Measurements from ENCODE around the gene SPEN. TPM values are rescaled to one million over a fixed set of nuclear protein-coding genes. Genes with fewer than 3 reads are reported as not detected.
"Not testable (repeated sequence)": the region's sequence is repeated elsewhere in the genome, so short reads cannot be mapped to it uniquely, and the experiment has no call there.

Gene SPEN
- total RNA-seq, 5 donors from 2014 or later (not counting 1 experiment from before 2014, with no cell fraction given), result 69.9 to 81.1 (median 72.1) TPM

GRCh38 chr1:15896841-15897610, 49.5 kb downstream of the SPEN start:
- not testable (repeated sequence) for H3K27ac Mint-ChIP-seq; H3K4me3 ChIP-seq (ENCODE audit: control insufficient read depth in 1 of 2, extremely low read depth in 1 of 2, low read length in 1 of 2); H3K27me3 ChIP-seq (replicated peaks in 1 of 2; ENCODE audit: control insufficient read depth in 2 of 2, extremely low read depth in 1 of 2, insufficient read depth in 2 of 2, low read length in 1 of 2); H3K36me3 ChIP-seq (ENCODE audit: control insufficient read depth in 2 of 2, extremely low read depth in 1 of 2, insufficient read depth in 1 of 2, low read length in 1 of 2); ATAC-seq (replicated peaks in 1 of 4); H3K9me3 ChIP-seq; DNase-seq; H3K27ac ChIP-seq (ENCODE audit: low read length); H3K4me3 Mint-ChIP-seq; H3K27me3 Mint-ChIP-seq; H3K4me1 ChIP-seq (ENCODE audit: control insufficient read depth in 1 of 2, extremely low read depth in 1 of 2, insufficient read depth in 2 of 2, low read length in 2 of 2); H3K9me3 Mint-ChIP-seq
- ChIA-PET CTCF (interaction anchor here in 1 of 2 donors (0.6 to 0.8 kb wide), 4 partner anchors 10 to 261 kb away, joined by 3 to 6 read pairs (median 4); no protein-coding TSS in a partner anchor), POLR2A (interaction anchor here in 1 of 2 donors (0.5 to 0.7 kb wide), 3 partner anchors 43 to 468 kb away, joined by 3 to 4 read pairs (median 3); no protein-coding TSS in a partner anchor)
- 100% methylated on average over 7 of the region's 20 CpGs for WGBS (ENCODE audit: insufficient coverage)
- Mint-ChIP-seq H3K4me1 (peaks cover 47 to 51% (median 49%) of the 10 kb centered on the region in 3 donors), H3K36me3 (peaks cover 25% of the 10 kb centered on the region)

- no peak overlapping the region for H3K27ac ChIP-seq (ENCODE audit: low read length)
- POLR2A ChIA-PET, result no interaction called here
These were observed 51.8 kb downstream of the SPEN start for GRCh38 chr1:15899266-15899665.

DNA sequence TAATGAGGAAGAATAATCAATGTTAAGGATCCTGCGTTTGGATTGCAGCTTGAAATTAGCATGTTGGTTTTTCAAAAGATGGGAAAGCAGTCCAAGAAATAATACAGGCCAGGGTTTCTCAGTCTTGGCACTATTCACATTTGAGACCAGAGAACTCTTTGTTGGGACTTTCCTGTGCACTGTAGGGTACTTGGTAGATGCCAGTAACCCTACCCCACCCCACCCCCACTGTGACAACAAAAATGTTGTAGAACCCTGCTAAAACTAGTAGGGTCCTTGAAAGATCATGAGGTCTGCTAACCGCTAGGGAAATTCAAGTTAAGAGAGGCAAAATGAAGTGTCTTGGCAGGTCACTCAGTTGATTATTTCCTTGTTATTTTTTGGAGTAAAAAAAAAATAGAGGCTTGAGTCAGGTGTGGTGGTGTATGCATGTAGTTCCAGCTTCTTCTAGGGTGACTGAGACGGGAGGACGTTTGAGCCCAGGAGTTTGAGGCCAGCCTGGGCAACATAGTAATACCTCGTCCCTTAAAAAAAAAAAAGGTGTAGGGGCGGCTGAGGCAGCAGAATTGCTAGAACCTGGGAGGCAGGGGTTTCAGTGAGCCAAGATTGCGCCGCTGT, 53.3 kb downstream of the SPEN start:
- H3K27me3 ChIP-seq (replicated peaks in 1 of 2; ENCODE audit: control insufficient read depth in 2 of 2, extremely low read depth in 1 of 2, insufficient read depth in 2 of 2, low read length in 1 of 2), result no peaks in the 10 kb centered on the region
- ATAC-seq (replicated peaks in 1 of 4) (no peak), DNase-seq (no peak)
- H3K36me3 ChIP-seq (ENCODE audit: control insufficient read depth in 2 of 2, extremely low read depth in 1 of 2, insufficient read depth in 1 of 2, low read length in 1 of 2), result peaks cover 0 to 2% of the 10 kb centered on the region in 2 donors
- H3K27me3 Mint-ChIP-seq, result no peaks in the 10 kb centered on the region
- H3K36me3 Mint-ChIP-seq, result peaks cover 18% of the 10 kb centered on the region
- no peak overlapping the region for H3K4me3 Mint-ChIP-seq
- H3K4me1 ChIP-seq (ENCODE audit: control insufficient read depth in 1 of 2, extremely low read depth in 1 of 2, insufficient read depth in 2 of 2, low read length in 2 of 2), result peaks cover 0 to 5% of the 10 kb centered on the region in 2 experiments
- H3K9me3 Mint-ChIP-seq, result no peaks in the 10 kb centered on the region
- H3K27ac ChIP-seq (ENCODE audit: low read length), result no peak overlapping the region
- H3K27ac Mint-ChIP-seq, result no peak overlapping the region
- H3K9me3 ChIP-seq, result no peaks in the 10 kb centered on the region
- POLR2A ChIA-PET, result no interaction called here
- no peak overlapping the region for H3K4me3 ChIP-seq (ENCODE audit: control insufficient read depth in 1 of 2, extremely low read depth in 1 of 2, low read length in 1 of 2)
- peaks cover 42 to 46% (median 44%) of the 10 kb centered on the region in 3 donors for H3K4me1 Mint-ChIP-seq
- CTCF ChIA-PET, result interaction anchor here (0.6 to 1.0 kb wide), 4 partner anchors 8 to 168 kb away, joined by 3 to 5 read pairs (median 4); no protein-coding TSS in a partner anchor
- WGBS (ENCODE audit: insufficient coverage), result 92% methylated on average over 3 of the region's 8 CpGs

More at GRCh38 chr1:15899266-15899665, 51.8 kb downstream of the SPEN start:
- ATAC-seq (replicated peaks in 1 of 4), result no peak
- Mint-ChIP-seq H3K4me1 (peaks cover 45 to 52% (median 48%) of the 10 kb centered on the region in 3 donors), H3K4me3 (no peak overlapping the region), H3K9me3 (no peaks in the 10 kb centered on the region), H3K36me3 (peaks cover 22% of the 10 kb centered on the region), H3K27ac (no peak overlapping the region), H3K27me3 (no peaks in the 10 kb centered on the region)
- H3K4me3 ChIP-seq (ENCODE audit: control insufficient read depth in 1 of 2, extremely low read depth in 1 of 2, low read length in 1 of 2), result no peak overlapping the region
- no peaks in the 10 kb centered on the region for H3K27me3 ChIP-seq (replicated peaks in 1 of 2; ENCODE audit: control insufficient read depth in 2 of 2, extremely low read depth in 1 of 2, insufficient read depth in 2 of 2, low read length in 1 of 2)
- H3K9me3 ChIP-seq, result no peaks in the 10 kb centered on the region
- H3K4me1 ChIP-seq (ENCODE audit: control insufficient read depth in 1 of 2, extremely low read depth in 1 of 2, insufficient read depth in 2 of 2, low read length in 2 of 2), result peaks cover 0 to 5% of the 10 kb centered on the region in 2 experiments
- 96% methylated on average over 5 of the region's 9 CpGs for WGBS (ENCODE audit: insufficient coverage)
- no peak for DNase-seq
- CTCF ChIA-PET, result no interaction called here
- peaks cover 0 to 2% of the 10 kb centered on the region in 2 donors for H3K36me3 ChIP-seq (ENCODE audit: control insufficient read depth in 2 of 2, extremely low read depth in 1 of 2, insufficient read depth in 1 of 2, low read length in 1 of 2)

GRCh38 chr1:15902882-15903281, 55.4 kb downstream of the SPEN start:
- Histone ChIP-seq H3K9me3 (no peaks in the 10 kb centered on the region), H3K4me3 (ENCODE audit: control insufficient read depth in 1 of 2, extremely low read depth in 1 of 2, low read length in 1 of 2) (no peak overlapping the region), H3K36me3 (ENCODE audit: control insufficient read depth in 2 of 2, extremely low read depth in 1 of 2, insufficient read depth in 1 of 2, low read length in 1 of 2) (no peaks in the 10 kb centered on the region), H3K27ac (ENCODE audit: low read length) (no peak overlapping the region), H3K4me1 (ENCODE audit: control insufficient read depth in 1 of 2, extremely low read depth in 1 of 2, insufficient read depth in 2 of 2, low read length in 2 of 2) (peaks cover 0 to 3% of the 10 kb centered on the region in 2 experiments), H3K27me3 (replicated peaks in 1 of 2; ENCODE audit: control insufficient read depth in 2 of 2, extremely low read depth in 1 of 2, insufficient read depth in 2 of 2, low read length in 1 of 2) (no peaks in the 10 kb centered on the region)
- Mint-ChIP-seq H3K27me3 (no peaks in the 10 kb centered on the region), H3K9me3 (no peaks in the 10 kb centered on the region), H3K36me3 (peaks cover 13% of the 10 kb centered on the region), H3K4me1 (peaks cover 36 to 39% (median 37%) of the 10 kb centered on the region in 3 donors), H3K27ac (peak overlapping the region in 1 of 2 donors; percentile 34), H3K4me3 (no peak overlapping the region)
- ATAC-seq (replicated peaks in 1 of 4) (no peak), DNase-seq (no peak)
- ChIA-PET CTCF (interaction anchor here in 1 of 2 donors (0.8 kb wide), 1 partner anchor 88 kb away, joined by 4 read pairs; no protein-coding TSS in a partner anchor), POLR2A (interaction anchor here in 1 of 2 donors (0.6 kb wide), 1 partner anchor 56 kb away, joined by 3 read pairs; the partner anchor contains the start of gene SPEN)
- WGBS (ENCODE audit: insufficient coverage), result no CpG with 5 or more reads among the region's 3 CpGs

GRCh38 chr1:15908597-15908996, 61.1 kb downstream of the SPEN start:
- no peaks in the 10 kb centered on the region for H3K4me1 ChIP-seq (ENCODE audit: control insufficient read depth in 1 of 2, extremely low read depth in 1 of 2, insufficient read depth in 2 of 2, low read length in 2 of 2)
- H3K27ac ChIP-seq (ENCODE audit: low read length), result no peak overlapping the region
- CTCF ChIA-PET, result no interaction called here
- Mint-ChIP-seq H3K27ac (peak overlapping the region in 1 of 2 donors; percentile 4), H3K4me3 (no peak overlapping the region), H3K4me1 (peaks cover under 1 to 10% (median 9%) of the 10 kb centered on the region in 3 donors), H3K27me3 (no peaks in the 10 kb centered on the region), H3K9me3 (no peaks in the 10 kb centered on the region), H3K36me3 (peaks cover 26% of the 10 kb centered on the region)
- POLR2A ChIA-PET, result no interaction called here
- ATAC-seq (replicated peaks in 1 of 4) (no peak), DNase-seq (no peak)
- H3K27me3 ChIP-seq (replicated peaks in 1 of 2; ENCODE audit: control insufficient read depth in 2 of 2, extremely low read depth in 1 of 2, insufficient read depth in 2 of 2, low read length in 1 of 2), result no peaks in the 10 kb centered on the region
- H3K9me3 ChIP-seq, result no peaks in the 10 kb centered on the region
- no CpG with 5 or more reads among the region's 4 CpGs for WGBS (ENCODE audit: insufficient coverage)
- no peak overlapping the region for H3K4me3 ChIP-seq (ENCODE audit: control insufficient read depth in 1 of 2, extremely low read depth in 1 of 2, low read length in 1 of 2)
- H3K36me3 ChIP-seq (ENCODE audit: control insufficient read depth in 2 of 2, extremely low read depth in 1 of 2, insufficient read depth in 1 of 2, low read length in 1 of 2), result peaks cover 0 to 37% of the 10 kb centered on the region in 2 donors

- Mint-ChIP-seq H3K36me3 (peaks cover 38% of the 10 kb centered on the region), H3K4me1 (peaks cover 17 to 25% (median 17%) of the 10 kb centered on the region in 3 donors), H3K4me3 (no peak overlapping the region), H3K9me3 (no peaks in the 10 kb centered on the region), H3K27ac (peak overlapping the region in 1 of 2 donors; percentile 48), H3K27me3 (no peaks in the 10 kb centered on the region)
- H3K9me3 ChIP-seq, result no peaks in the 10 kb centered on the region
- H3K27me3 ChIP-seq (replicated peaks in 1 of 2; ENCODE audit: control insufficient read depth in 2 of 2, extremely low read depth in 1 of 2, insufficient read depth in 2 of 2, low read length in 1 of 2), result no peaks in the 10 kb centered on the region
- H3K4me1 ChIP-seq (ENCODE audit: control insufficient read depth in 1 of 2, extremely low read depth in 1 of 2, insufficient read depth in 2 of 2, low read length in 2 of 2), result peaks cover 0 to 6% of the 10 kb centered on the region in 2 experiments
- H3K27ac ChIP-seq (ENCODE audit: low read length), result no peak overlapping the region
- POLR2A ChIA-PET, result interaction anchor here in 1 of 2 donors (0.5 kb wide), 1 partner anchor 27 kb away, joined by 6 read pairs; no protein-coding TSS in a partner anchor
- ATAC-seq (replicated peaks in 1 of 4), result no peak
- peaks cover 0 to 44% of the 10 kb centered on the region in 2 donors for H3K36me3 ChIP-seq (ENCODE audit: control insufficient read depth in 2 of 2, extremely low read depth in 1 of 2, insufficient read depth in 1 of 2, low read length in 1 of 2)
- WGBS (ENCODE audit: insufficient coverage), result no CpG with 5 or more reads among the region's 1 CpG
- DNase-seq, result no peak
- CTCF ChIA-PET, result no interaction called here
- H3K4me3 ChIP-seq (ENCODE audit: control insufficient read depth in 1 of 2, extremely low read depth in 1 of 2, low read length in 1 of 2), result no peak overlapping the region
These were observed 63.6 kb downstream of the SPEN start for GRCh38 chr1:15911141-15911540.
